HCT116 (cell line): Measurements from ENCODE around the gene NCKAP5L. TPM values are rescaled to one million over a fixed set of nuclear protein-coding genes. Genes with fewer than 3 reads are reported as not detected.
A peak's percentile ranks its signal among the peaks of the same experiment; 100 is the strongest.

ENCODE experiments used
- ATAC-seq: fragments of 200-7000 bp; cut with Tn5 transposase; 2 replicates; pipeline ENCODE4 v1.9.1; 2020; ENCODE audit warnings: mild to moderate bottlenecking, moderate library complexity
- BruUV-seq: library from RNA; stranded (reverse); fragments of 400-500 nt; replicated peaks from 2 replicates; lab custom pipeline; 2021; lab: Mats Ljungman, UMichigan
- CTCF ChIA-PET: fragments of 300-600 bp; sonication (Branson Sonifier 250); formaldehyde crosslinking; loops from one replicate; lab custom pipeline; 2021; ENCODE audit warnings: antibody characterized with exemption; lab: Charles Lee
- POLR2A ChIA-PET: fragments of 300-600, 350-600 bp; sonication (Branson Sonifier 250); formaldehyde crosslinking; loops from one replicate; lab custom pipeline; 2021; ENCODE audit warnings: antibody characterized with exemption; lab: Charles Lee
- RAD21 ChIA-PET, 2 experiments: fragments of 300-600 bp; sonication (Branson Sonifier 250); formaldehyde crosslinking; loops; one replicate each; lab custom pipeline; 2023; ENCODE audit warnings: low total read pairs in 2 of 2; ENCODE audit not compliant: uncharacterized antibody in 2 of 2, unreplicated experiment in 2 of 2, low non-redundant PET in 1 of 2; lab: Charles Lee
- DNase-seq: peaks from one replicate; pipeline ENCODE4 v3.0.0-alpha.2; 2010; ENCODE audit warnings: low read depth, low spot score
- H2AFZ ChIP-seq: fragments of 200-600 bp; shearing (Covaris generic), sonication (generic); 2 replicates; pipeline ENCODE4 v1.6.1; 2017; ENCODE audit warnings: low read depth, mixed run types, mixed read lengths, antibody characterized with exemption, low read length; ENCODE audit not compliant: poor library complexity, severe bottlenecking
- H3K27ac ChIP-seq: 2 replicates; pipeline ENCODE4 v1.5.1; 2012; ENCODE audit warnings: low read depth, low read length
- H3K27me3 ChIP-seq: fragments of 200-600 bp; sonication (generic); 2 replicates; pipeline ENCODE4 v1.6.1; 2016; ENCODE audit warnings: mixed run types, low read length, mixed read lengths; ENCODE audit not compliant: insufficient read depth
- H3K36me3 ChIP-seq, 2 experiments: fragments of 200-500 bp in 1 of 2; fragments of 200-600 bp in 1 of 2; sonication (Bioruptor generic) in 1 of 2; sonication (generic) in 1 of 2; 2 replicates each; pipeline versions ENCODE4 v1.5.1 to v1.6.1; 2014 to 2016; ENCODE audit warnings: low read length in 2 of 2, inconsistent platforms in 1 of 2, mixed read lengths in 1 of 2, mixed run types in 1 of 2; ENCODE audit not compliant: insufficient read depth in 2 of 2, control insufficient read depth in 1 of 2
- H3K4me1 ChIP-seq, 2 experiments: fragments of 200-600 bp in 1 of 2; sonication (generic) in 1 of 2; 2 replicates each; pipeline versions ENCODE4 v1.5.1 to v1.6.1; 2012 to 2017; ENCODE audit warnings: low read length in 2 of 2, inconsistent platforms in 1 of 2, mild to moderate bottlenecking in 1 of 2, mixed read lengths in 1 of 2, mixed run types in 1 of 2, moderate library complexity in 1 of 2; ENCODE audit not compliant: insufficient read depth in 2 of 2, control insufficient read depth in 1 of 2
- H3K4me2 ChIP-seq: fragments of 200-600 bp; sonication (generic); 2 replicates; pipeline ENCODE4 v1.6.1; 2017; ENCODE audit warnings: mixed run types, low read length, mixed read lengths
- H3K4me3 ChIP-seq, 2 experiments: fragments of 200-600 bp in 1 of 2; sonication (generic) in 1 of 2; replicated peaks in 1 of 2; 2 replicates each; pipeline ENCODE4 v1.5.1; 2011 to 2016; ENCODE audit warnings: low read length in 2 of 2, control low read depth in 1 of 2, low read depth in 1 of 2, mild to moderate bottlenecking in 1 of 2, mixed read lengths in 1 of 2, mixed run types in 1 of 2
- H3K79me2 ChIP-seq: fragments of 200-600 bp; sonication (generic); 2 replicates; pipeline ENCODE4 v1.6.1; 2017; ENCODE audit warnings: mild to moderate bottlenecking, mixed run types, low read length, moderate library complexity, mixed read lengths; ENCODE audit not compliant: insufficient read depth
- H3K9ac ChIP-seq: fragments of 200-600 bp; sonication (generic); 2 replicates; pipeline ENCODE4 v1.6.1; 2016; ENCODE audit warnings: low read length, mixed read lengths
- H3K9me2 ChIP-seq: fragments of 200-600 bp; sonication (generic), shearing (Covaris generic); 2 replicates; pipeline ENCODE4 v1.6.1; 2017; ENCODE audit warnings: mixed run types, mild to moderate bottlenecking, moderate library complexity; ENCODE audit not compliant: insufficient read depth
- H3K9me3 ChIP-seq, 2 experiments: fragments of 200-500 bp in 1 of 2; fragments of 200-600 bp in 1 of 2; sonication (Bioruptor generic) in 1 of 2; sonication (generic) in 1 of 2; 2 replicates each; pipeline ENCODE4 v1.6.1; 2014 to 2017; ENCODE audit warnings: low read length in 2 of 2, mixed read lengths in 2 of 2, inconsistent platforms in 1 of 2, low read depth in 1 of 2, mild to moderate bottlenecking in 1 of 2, mixed run types in 1 of 2, moderate library complexity in 1 of 2; ENCODE audit not compliant: control insufficient read depth in 1 of 2, insufficient read depth in 1 of 2
- H4K20me1 ChIP-seq: fragments of 200-600 bp; sonication (generic), shearing (Covaris generic); 2 replicates; pipeline ENCODE4 v1.6.1; 2017; ENCODE audit warnings: mixed run types, mild to moderate bottlenecking, moderate library complexity; ENCODE audit not compliant: insufficient read depth
- ATF3 ChIP-seq: IDR thresholded peaks from 2 replicates; pipeline ENCODE4 v1.6.1; 2012
- CTCF ChIP-seq, 3 experiments: fragments of 200-600 bp in 1 of 3; sonication (generic) in 1 of 3; IDR thresholded peaks in 2 of 3; conservative IDR thresholded peaks in 1 of 3; 2 replicates each; pipeline ENCODE4 v1.5.1; 2012 to 2017; ENCODE audit warnings: low read depth in 2 of 3, low read length in 2 of 3, antibody characterized with exemption in 1 of 3, borderline replicate concordance in 1 of 3, control low read depth in 1 of 3, mild to moderate bottlenecking in 1 of 3, mixed read lengths in 1 of 3, mixed run types in 1 of 3, moderate library complexity in 1 of 3; ENCODE audit not compliant: insufficient read depth in 1 of 3
- ELF1 ChIP-seq: IDR thresholded peaks from 2 replicates; pipeline ENCODE4 v1.6.1; 2012; ENCODE audit warnings: low read depth, borderline replicate concordance
- SIN3A ChIP-seq: IDR thresholded peaks from 2 replicates; pipeline ENCODE4 v1.6.1; 2012; ENCODE audit warnings: low read depth
- SRF ChIP-seq: IDR thresholded peaks from 2 replicates; pipeline ENCODE4 v1.6.1; 2012; ENCODE audit warnings: low read depth
- ZFX ChIP-seq: fragments of 450-650 bp; IDR thresholded peaks from 2 replicates; pipeline ENCODE4 v1.6.1; 2017
- intact Hi-C: fragments of 100-400 bp; cut with micrococcal nuclease; formaldehyde crosslinking; loops from 2 replicates; pipeline ENCODE4 v1.10.0; 2022
- total RNA-seq: library from RNA; stranded (reverse); gene quantifications from one replicate; pipeline ENCODE4 v1.2.1, GENCODE V29; 2021; ENCODE audit not compliant: unreplicated experiment

Gene NCKAP5L
- total RNA-seq, 1 experiment from 2014 or later = 12.1 TPM

GRCh38 chr12:49831717-49832116, 3.5 kb upstream of the NCKAP5L start (continued):
- no peak for TF ChIP-seq ATF3
- no peak for TF ChIP-seq SIN3A
- no peak for TF ChIP-seq SRF
- TF ChIP-seq CTCF (IDR thresholded peaks at IDR 0.05 in 2 of 3, conservative IDR thresholded peaks at IDR 0.05 in 1 of 3; ENCODE audit: borderline replicate concordance in 1 of 3, insufficient read depth in 1 of 3, low read depth in 2 of 3, low read length in 2 of 3) = no peak
- TF ChIP-seq, all 23 proteins: peak for 0

GRCh38 chr12:49827401-49828099, 663 bp downstream of the NCKAP5L start:
- H3K79me2 ChIP-seq = no peaks in the 10 kb centered on the region
- ChIA-PET CTCF (interaction anchor here (1.0 to 1.7 kb wide), 4 partner anchors 12 to 469 kb away, joined by 3 to 14 read pairs (median 4); no protein-coding TSS in a partner anchor), POLR2A (interaction anchor here (1.0 to 1.4 kb wide), 7 partner anchors 12 to 86 kb away, joined by 4 to 9 read pairs (median 4); partner anchors contain the start of genes BCDIN3D and TMBIM6), RAD21 (no interaction called here)
- DNase-seq = no peak
- no peaks in the 10 kb centered on the region; the same call in 1 of the 2 replicates for H3K9me2 ChIP-seq
- TF ChIP-seq ZFX (no peak), ELF1 (no peak)
- H3K9ac ChIP-seq = peak overlapping the region; percentile 60
- intact Hi-C loops = no loop called here
- H3K27ac ChIP-seq = peak overlapping the region; percentile 52; the same call in 1 of the 2 replicates
- H2AFZ ChIP-seq = no peak overlapping the region
- H3K4me1 ChIP-seq = peaks cover 5 to 20% of the 10 kb centered on the region in 2 experiments; a peak in 3 of 4 replicates
- H3K27me3 ChIP-seq = no peaks in the 10 kb centered on the region
- peak; percentile 63 for ATAC-seq
- H3K4me2 ChIP-seq = peak overlapping the region; percentile 90
- H3K9me3 ChIP-seq = no peaks in the 10 kb centered on the region
- H3K36me3 ChIP-seq = no peaks in the 10 kb centered on the region
- H4K20me1 ChIP-seq = no peaks in the 10 kb centered on the region
- BruUV-seq = no TSS peak
- H3K4me3 ChIP-seq = peak overlapping the region; percentile 68 to 74
